ENCODE data around the gene KRT4.

DNA sequence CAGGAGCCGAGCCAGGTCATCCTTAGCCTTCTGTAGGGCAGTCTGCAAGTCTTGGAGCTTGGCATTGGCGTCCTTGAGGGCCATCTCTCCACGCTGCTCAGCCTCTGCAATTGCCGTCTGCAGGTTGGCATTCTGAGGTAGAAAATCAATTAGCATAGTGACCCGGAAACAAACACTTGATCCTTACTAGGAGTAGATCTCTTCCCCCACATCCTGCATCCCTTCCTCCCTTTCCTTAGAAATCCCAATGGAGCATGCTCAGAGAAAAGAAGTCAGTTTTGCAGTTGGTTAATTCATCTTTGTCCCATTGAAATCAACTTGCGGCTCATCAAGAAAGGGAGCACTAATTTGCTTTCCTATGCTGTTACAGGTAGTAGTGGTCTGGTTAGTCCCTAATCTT lies 42.8 kb downstream of the KRT4 start:
- TF ChIP-seq POLR2AphosphoS5 (IDR thresholded peaks at IDR 0.05), result no peak
- TF ChIP-seq, protein P1, sequence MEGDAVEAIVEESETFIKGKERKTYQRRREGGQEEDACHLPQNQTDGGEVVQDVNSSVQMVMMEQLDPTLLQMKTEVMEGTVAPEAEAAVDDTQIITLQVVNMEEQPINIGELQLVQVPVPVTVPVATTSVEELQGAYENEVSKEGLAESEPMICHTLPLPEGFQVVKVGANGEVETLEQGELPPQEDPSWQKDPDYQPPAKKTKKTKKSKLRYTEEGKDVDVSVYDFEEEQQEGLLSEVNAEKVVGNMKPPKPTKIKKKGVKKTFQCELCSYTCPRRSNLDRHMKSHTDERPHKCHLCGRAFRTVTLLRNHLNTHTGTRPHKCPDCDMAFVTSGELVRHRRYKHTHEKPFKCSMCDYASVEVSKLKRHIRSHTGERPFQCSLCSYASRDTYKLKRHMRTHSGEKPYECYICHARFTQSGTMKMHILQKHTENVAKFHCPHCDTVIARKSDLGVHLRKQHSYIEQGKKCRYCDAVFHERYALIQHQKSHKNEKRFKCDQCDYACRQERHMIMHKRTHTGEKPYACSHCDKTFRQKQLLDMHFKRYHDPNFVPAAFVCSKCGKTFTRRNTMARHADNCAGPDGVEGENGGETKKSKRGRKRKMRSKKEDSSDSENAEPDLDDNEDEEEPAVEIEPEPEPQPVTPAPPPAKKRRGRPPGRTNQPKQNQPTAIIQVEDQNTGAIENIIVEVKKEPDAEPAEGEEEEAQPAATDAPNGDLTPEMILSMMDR (IDR thresholded peaks at IDR 0.05; ENCODE audit: poor library complexity, severe bottlenecking), result no peak
- no peak for TF ChIP-seq SMC3 (conservative IDR thresholded peaks at IDR 0.05; ENCODE audit: poor library complexity)
- TF ChIP-seq MXI1 (conservative IDR thresholded peaks at IDR 0.05; ENCODE audit: poor library complexity, severe bottlenecking), result no peak
- TF ChIP-seq, protein P2, sequence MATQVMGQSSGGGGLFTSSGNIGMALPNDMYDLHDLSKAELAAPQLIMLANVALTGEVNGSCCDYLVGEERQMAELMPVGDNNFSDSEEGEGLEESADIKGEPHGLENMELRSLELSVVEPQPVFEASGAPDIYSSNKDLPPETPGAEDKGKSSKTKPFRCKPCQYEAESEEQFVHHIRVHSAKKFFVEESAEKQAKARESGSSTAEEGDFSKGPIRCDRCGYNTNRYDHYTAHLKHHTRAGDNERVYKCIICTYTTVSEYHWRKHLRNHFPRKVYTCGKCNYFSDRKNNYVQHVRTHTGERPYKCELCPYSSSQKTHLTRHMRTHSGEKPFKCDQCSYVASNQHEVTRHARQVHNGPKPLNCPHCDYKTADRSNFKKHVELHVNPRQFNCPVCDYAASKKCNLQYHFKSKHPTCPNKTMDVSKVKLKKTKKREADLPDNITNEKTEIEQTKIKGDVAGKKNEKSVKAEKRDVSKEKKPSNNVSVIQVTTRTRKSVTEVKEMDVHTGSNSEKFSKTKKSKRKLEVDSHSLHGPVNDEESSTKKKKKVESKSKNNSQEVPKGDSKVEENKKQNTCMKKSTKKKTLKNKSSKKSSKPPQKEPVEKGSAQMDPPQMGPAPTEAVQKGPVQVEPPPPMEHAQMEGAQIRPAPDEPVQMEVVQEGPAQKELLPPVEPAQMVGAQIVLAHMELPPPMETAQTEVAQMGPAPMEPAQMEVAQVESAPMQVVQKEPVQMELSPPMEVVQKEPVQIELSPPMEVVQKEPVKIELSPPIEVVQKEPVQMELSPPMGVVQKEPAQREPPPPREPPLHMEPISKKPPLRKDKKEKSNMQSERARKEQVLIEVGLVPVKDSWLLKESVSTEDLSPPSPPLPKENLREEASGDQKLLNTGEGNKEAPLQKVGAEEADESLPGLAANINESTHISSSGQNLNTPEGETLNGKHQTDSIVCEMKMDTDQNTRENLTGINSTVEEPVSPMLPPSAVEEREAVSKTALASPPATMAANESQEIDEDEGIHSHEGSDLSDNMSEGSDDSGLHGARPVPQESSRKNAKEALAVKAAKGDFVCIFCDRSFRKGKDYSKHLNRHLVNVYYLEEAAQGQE (IDR thresholded peaks at IDR 0.05; ENCODE audit: borderline replicate concordance), result no peak
- no peak for TF ChIP-seq EZH2 (IDR thresholded peaks at IDR 0.05; ENCODE audit: borderline replicate concordance, insufficient read depth, low read length, poor library complexity, severe bottlenecking)
- no peak for TF ChIP-seq RAD21 (conservative IDR thresholded peaks at IDR 0.05)
- TF ChIP-seq EP300 (conservative IDR thresholded peaks at IDR 0.05; ENCODE audit: poor library complexity, severe bottlenecking), result no peak

Measured in neural cell (in vitro differentiated cells).